ENCODE results near the gene FLYWCH2. TPM values are rescaled to one million over a fixed set of nuclear protein-coding genes. Genes with fewer than 3 reads are reported as not detected.

FLYWCH2 gene
- total RNA-seq, 1 donor from 2014 or later = 54.0 TPM

DNA sequence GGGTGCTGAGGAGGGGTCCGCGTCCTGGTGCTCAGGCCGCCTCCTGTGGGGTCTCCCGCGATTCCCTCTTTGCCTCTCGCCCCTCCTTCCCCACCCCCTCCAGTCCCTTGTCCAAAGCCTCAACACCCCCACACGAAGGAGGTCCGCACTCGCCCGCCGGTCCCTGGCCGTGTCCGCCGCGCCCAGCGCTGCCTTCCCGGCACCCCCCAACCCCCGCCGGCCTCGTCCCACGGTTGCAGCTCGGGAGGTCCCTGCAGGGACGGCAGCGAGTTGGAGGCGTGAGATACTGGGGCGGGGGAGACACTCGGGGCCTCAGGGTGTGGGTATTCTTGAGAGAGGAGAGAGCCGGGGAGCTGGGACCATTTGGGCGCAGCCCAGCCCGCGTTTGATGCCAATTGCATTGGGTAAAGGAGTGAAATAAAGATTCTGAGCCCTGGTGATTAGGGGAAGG, 468 bp downstream of the FLYWCH2 start:
- no peaks in the 10 kb centered on the region for H3K27me3 Mint-ChIP-seq (ENCODE audit: unreplicated experiment)
- H3K36me3 Mint-ChIP-seq (ENCODE audit: unreplicated experiment) = no peaks in the 10 kb centered on the region
- no peak for DNase-seq (ENCODE audit: extremely low spot score, unreplicated experiment)
- H3K4me3 Mint-ChIP-seq (ENCODE audit: unreplicated experiment) = peak overlapping the region; percentile 87
- H3K9me3 Mint-ChIP-seq (ENCODE audit: unreplicated experiment) = no peaks in the 10 kb centered on the region
- TF ChIP-seq, protein P1, sequence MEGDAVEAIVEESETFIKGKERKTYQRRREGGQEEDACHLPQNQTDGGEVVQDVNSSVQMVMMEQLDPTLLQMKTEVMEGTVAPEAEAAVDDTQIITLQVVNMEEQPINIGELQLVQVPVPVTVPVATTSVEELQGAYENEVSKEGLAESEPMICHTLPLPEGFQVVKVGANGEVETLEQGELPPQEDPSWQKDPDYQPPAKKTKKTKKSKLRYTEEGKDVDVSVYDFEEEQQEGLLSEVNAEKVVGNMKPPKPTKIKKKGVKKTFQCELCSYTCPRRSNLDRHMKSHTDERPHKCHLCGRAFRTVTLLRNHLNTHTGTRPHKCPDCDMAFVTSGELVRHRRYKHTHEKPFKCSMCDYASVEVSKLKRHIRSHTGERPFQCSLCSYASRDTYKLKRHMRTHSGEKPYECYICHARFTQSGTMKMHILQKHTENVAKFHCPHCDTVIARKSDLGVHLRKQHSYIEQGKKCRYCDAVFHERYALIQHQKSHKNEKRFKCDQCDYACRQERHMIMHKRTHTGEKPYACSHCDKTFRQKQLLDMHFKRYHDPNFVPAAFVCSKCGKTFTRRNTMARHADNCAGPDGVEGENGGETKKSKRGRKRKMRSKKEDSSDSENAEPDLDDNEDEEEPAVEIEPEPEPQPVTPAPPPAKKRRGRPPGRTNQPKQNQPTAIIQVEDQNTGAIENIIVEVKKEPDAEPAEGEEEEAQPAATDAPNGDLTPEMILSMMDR (IDR thresholded peaks at IDR 0.05) = no peak
- H3K27ac Mint-ChIP-seq (ENCODE audit: unreplicated experiment) = peak overlapping the region; percentile 81
- peaks cover 15% of the 10 kb centered on the region for H3K4me1 Mint-ChIP-seq (ENCODE audit: unreplicated experiment)

DNA sequence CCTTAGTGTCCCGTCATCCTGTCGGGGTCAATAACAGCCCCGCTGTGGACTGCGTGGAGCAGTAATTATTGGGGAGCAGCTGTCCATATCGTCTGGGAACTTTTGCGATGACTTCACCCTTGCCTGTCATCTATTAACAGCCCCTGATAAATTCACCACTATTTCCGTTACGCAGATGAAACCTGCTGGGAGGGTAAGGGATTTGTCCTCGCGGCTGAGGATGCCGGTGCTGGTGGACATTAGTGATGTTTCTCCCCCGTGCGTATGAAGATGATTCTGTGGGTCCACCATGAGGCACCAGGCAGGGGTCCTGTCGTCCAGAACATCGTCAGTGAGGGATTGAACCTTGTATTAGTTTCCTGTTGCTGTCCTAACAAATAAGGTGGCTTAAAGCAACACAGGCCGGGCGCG, 1.0 kb downstream of the FLYWCH2 start:
- H3K27ac Mint-ChIP-seq (ENCODE audit: unreplicated experiment) = peak overlapping the region; percentile 81
- TF ChIP-seq, protein P1 (IDR thresholded peaks at IDR 0.05) = no peak
- H3K4me3 Mint-ChIP-seq (ENCODE audit: unreplicated experiment) = peak overlapping the region; percentile 87
- no peaks in the 10 kb centered on the region for H3K36me3 Mint-ChIP-seq (ENCODE audit: unreplicated experiment)
- peaks cover 15% of the 10 kb centered on the region for H3K4me1 Mint-ChIP-seq (ENCODE audit: unreplicated experiment)
- H3K27me3 Mint-ChIP-seq (ENCODE audit: unreplicated experiment) = no peaks in the 10 kb centered on the region
- H3K9me3 Mint-ChIP-seq (ENCODE audit: unreplicated experiment) = no peaks in the 10 kb centered on the region
- DNase-seq (ENCODE audit: extremely low spot score, unreplicated experiment) = no peak

DNA sequence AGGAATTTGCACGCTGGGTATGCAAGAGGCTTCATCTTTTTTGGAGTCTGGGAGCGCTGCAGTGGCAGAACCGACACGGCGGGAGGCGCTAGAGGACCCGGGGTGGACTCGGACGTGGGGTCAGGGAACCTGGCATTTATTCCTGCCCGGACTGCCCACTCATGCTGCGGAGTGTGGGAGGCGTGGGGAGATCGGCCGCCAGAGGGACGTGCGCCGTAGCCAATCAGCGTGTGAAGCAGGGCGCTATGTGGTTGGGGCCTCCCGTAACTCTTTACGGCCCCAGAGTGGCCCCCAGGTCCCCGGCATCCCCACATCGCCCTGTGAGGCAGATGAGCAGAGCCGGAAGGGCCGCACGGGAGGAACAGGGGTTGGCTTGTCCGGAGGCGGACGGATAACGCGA, 11.2 kb downstream of the FLYWCH2 start:
- no peaks in the 10 kb centered on the region for H3K9me3 Mint-ChIP-seq (ENCODE audit: unreplicated experiment)
- peaks cover 22% of the 10 kb centered on the region for H3K4me1 Mint-ChIP-seq (ENCODE audit: unreplicated experiment)
- DNase-seq (ENCODE audit: extremely low spot score, unreplicated experiment) = no peak
- H3K27me3 Mint-ChIP-seq (ENCODE audit: unreplicated experiment) = no peaks in the 10 kb centered on the region
- TF ChIP-seq, protein P1 (IDR thresholded peaks at IDR 0.05) = no peak
- no peak overlapping the region for H3K4me3 Mint-ChIP-seq (ENCODE audit: unreplicated experiment)
- no peak overlapping the region for H3K27ac Mint-ChIP-seq (ENCODE audit: unreplicated experiment)
- no peaks in the 10 kb centered on the region for H3K36me3 Mint-ChIP-seq (ENCODE audit: unreplicated experiment)

DNA sequence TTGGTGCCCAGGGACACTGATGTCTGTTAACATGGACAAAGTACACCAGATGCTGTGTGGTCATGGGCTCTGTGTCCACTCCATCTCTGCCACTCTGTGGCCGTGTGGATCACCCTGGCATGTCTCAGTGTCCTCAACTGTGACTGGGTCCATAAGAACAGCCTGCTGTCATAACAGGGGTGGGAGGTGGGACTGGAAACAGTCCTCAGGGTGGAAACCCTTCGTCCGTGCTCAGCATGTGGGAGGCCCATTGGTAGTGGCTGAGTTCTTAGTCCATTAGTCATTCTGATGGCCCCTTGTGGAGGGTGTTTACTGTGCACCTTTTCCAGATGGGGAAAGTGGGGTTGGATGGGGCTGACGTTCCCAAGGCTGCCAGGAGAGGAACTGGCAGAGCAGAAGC, 12.8 kb downstream of the FLYWCH2 start:
- DNase-seq (ENCODE audit: extremely low spot score, unreplicated experiment) = no peak
- TF ChIP-seq, protein P1 (IDR thresholded peaks at IDR 0.05) = no peak
- peaks cover 14% of the 10 kb centered on the region for H3K4me1 Mint-ChIP-seq (ENCODE audit: unreplicated experiment)
- no peaks in the 10 kb centered on the region for H3K9me3 Mint-ChIP-seq (ENCODE audit: unreplicated experiment)
- no peak overlapping the region for H3K4me3 Mint-ChIP-seq (ENCODE audit: unreplicated experiment)
- H3K27ac Mint-ChIP-seq (ENCODE audit: unreplicated experiment) = peak overlapping the region; percentile 69
- H3K36me3 Mint-ChIP-seq (ENCODE audit: unreplicated experiment) = no peaks in the 10 kb centered on the region
- H3K27me3 Mint-ChIP-seq (ENCODE audit: unreplicated experiment) = no peaks in the 10 kb centered on the region

DNA sequence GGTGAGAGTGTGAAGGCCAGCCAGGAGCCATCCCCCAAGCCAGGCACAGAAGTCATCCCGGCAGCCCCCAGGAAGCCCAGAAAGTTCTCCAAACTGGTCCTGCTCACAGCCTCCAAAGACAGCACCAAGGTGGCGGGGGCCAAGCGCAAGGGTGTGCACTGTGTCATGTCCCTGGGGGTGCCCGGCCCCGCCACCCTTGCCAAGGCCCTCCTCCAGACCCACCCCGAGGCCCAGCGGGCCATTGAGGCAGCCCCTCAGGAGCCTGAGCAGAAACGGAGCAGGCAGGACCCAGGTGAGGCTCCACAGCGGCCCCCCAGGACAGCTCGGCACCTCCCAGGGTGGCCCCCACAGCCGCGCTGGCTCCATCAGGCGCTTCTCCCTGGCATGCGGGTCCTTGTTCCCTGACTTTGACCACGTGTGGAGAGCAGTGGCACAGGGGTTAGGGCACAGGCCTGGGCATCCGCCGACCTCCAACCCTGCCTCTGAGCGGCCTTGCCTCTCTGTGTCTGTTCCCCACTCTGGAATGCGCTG, 13.5 kb downstream of the FLYWCH2 start:
- TF ChIP-seq, protein P1 (IDR thresholded peaks at IDR 0.05) = no peak
- H3K36me3 Mint-ChIP-seq (ENCODE audit: unreplicated experiment) = peaks cover 2% of the 10 kb centered on the region
- no peaks in the 10 kb centered on the region for H3K9me3 Mint-ChIP-seq (ENCODE audit: unreplicated experiment)
- no peak overlapping the region for H3K4me3 Mint-ChIP-seq (ENCODE audit: unreplicated experiment)
- no peak for DNase-seq (ENCODE audit: extremely low spot score, unreplicated experiment)
- no peak overlapping the region for H3K27ac Mint-ChIP-seq (ENCODE audit: unreplicated experiment)
- H3K4me1 Mint-ChIP-seq (ENCODE audit: unreplicated experiment) = peaks cover 11% of the 10 kb centered on the region
- H3K27me3 Mint-ChIP-seq (ENCODE audit: unreplicated experiment) = no peaks in the 10 kb centered on the region
